Panc1 (cell line): ENCODE results near the gene GPHA2. TPM values are rescaled to one million over a fixed set of nuclear protein-coding genes. Genes with fewer than 3 reads are reported as not detected.

Experiments used
- ATAC-seq: fragments of 200-7000 bp; cut with Tn5 transposase; 2 replicates; pipeline ENCODE4 v1.9.1; 2020; ENCODE audit warnings: mild to moderate bottlenecking, moderate library complexity
- BruUV-seq: library from RNA; stranded (reverse); fragments of 400-500 nt; replicated peaks from 2 replicates; lab custom pipeline; 2021; lab: Mats Ljungman, UMichigan
- CTCF ChIA-PET: fragments of 300-600 bp; sonication (Branson Sonifier 250); formaldehyde crosslinking; loops from one replicate; lab custom pipeline; 2022; ENCODE audit warnings: antibody characterized with exemption; lab: Charles Lee
- POLR2A ChIA-PET: fragments of 300-600 bp; sonication (Branson Sonifier 250); formaldehyde crosslinking; loops from one replicate; lab custom pipeline; 2022; ENCODE audit warnings: antibody characterized with exemption; lab: Charles Lee
- DNase-seq: peaks from one replicate; pipeline ENCODE4 v3.0.0-alpha.2; 2010; ENCODE audit warnings: low read depth, low spot score
- H3K27ac ChIP-seq: 2 replicates; pipeline ENCODE4 v1.5.1; 2011; ENCODE audit warnings: mild to moderate bottlenecking, low read length, inconsistent platforms
- H3K27me3 ChIP-seq: fragments of 200-500 bp; sonication (Bioruptor generic); 2 replicates; pipeline ENCODE4 v1.6.0; 2014; ENCODE audit warnings: low read length, inconsistent platforms; ENCODE audit not compliant: control insufficient read depth, insufficient read depth
- H3K36me3 ChIP-seq: fragments of 200-500 bp; sonication (Bioruptor generic); 2 replicates; pipeline ENCODE4 v1.5.1; 2014; ENCODE audit warnings: inconsistent platforms, mild to moderate bottlenecking, low read length, moderate library complexity; ENCODE audit not compliant: control insufficient read depth, insufficient read depth
- H3K4me1 ChIP-seq: 2 replicates; pipeline ENCODE4 v1.5.1; 2011; ENCODE audit warnings: inconsistent platforms, mild to moderate bottlenecking, low read length, moderate library complexity; ENCODE audit not compliant: control insufficient read depth, insufficient read depth
- H3K4me3 ChIP-seq, 2 experiments: 2 replicates each; pipeline ENCODE4 v1.5.1; 2011 to 2012; ENCODE audit warnings: low read depth in 2 of 2, low read length in 2 of 2, mild to moderate bottlenecking in 2 of 2, inconsistent platforms in 1 of 2, moderate library complexity in 1 of 2
- H3K9me3 ChIP-seq: fragments of 200-500 bp; sonication (Bioruptor generic); 2 replicates; pipeline ENCODE4 v1.5.1; 2014; ENCODE audit warnings: low read depth, mild to moderate bottlenecking, inconsistent platforms, low read length, moderate library complexity; ENCODE audit not compliant: control insufficient read depth, insufficient read depth
- POLR2AphosphoS5 ChIP-seq: IDR thresholded peaks from 2 replicates; pipeline ENCODE4 v1.6.1; 2012; ENCODE audit warnings: mild to moderate bottlenecking, low read depth, low read length, moderate library complexity
- REST ChIP-seq, 2 experiments: IDR thresholded peaks; 2 replicates each; pipeline ENCODE4 v1.6.1; 2011 to 2012; ENCODE audit warnings: low read depth in 2 of 2, control low read depth in 1 of 2, low read length in 1 of 2, mild to moderate bottlenecking in 1 of 2, moderate library complexity in 1 of 2; ENCODE audit not compliant: insufficient read depth in 1 of 2
- SIN3A ChIP-seq: IDR thresholded peaks from 2 replicates; pipeline ENCODE4 v1.6.1; 2012; ENCODE audit warnings: low read depth, mild to moderate bottlenecking, low read length, moderate library complexity, borderline replicate concordance; ENCODE audit not compliant: insufficient read depth
- TCF7L2 ChIP-seq: IDR thresholded peaks from 2 replicates; pipeline ENCODE4 v1.6.1; 2011; ENCODE audit warnings: mild to moderate bottlenecking, low read depth, low read length, inconsistent platforms
- in situ Hi-C: cut with HindIII; loops from 2 replicates; pipeline ENCODE4 v1.10.0; 2016; ENCODE audit warnings: low sequenced_read_pairs, low pct_unique_long_range_greater_than_20kb
- intact Hi-C: fragments of 100-400 bp; cut with micrococcal nuclease; formaldehyde crosslinking; loops from one replicate; pipeline ENCODE4 v1.10.0; 2022; ENCODE audit not compliant: unreplicated experiment
- total RNA-seq: library from RNA; stranded (reverse); gene quantifications from one replicate; pipeline ENCODE4 v1.2.1, GENCODE V29; 2021; ENCODE audit not compliant: unreplicated experiment
- TF ChIP-seq, protein P1 (sequence below): fragments of 450-650 bp; IDR thresholded peaks from 2 replicates; pipeline ENCODE4 v1.5.1; 2017; ENCODE audit warnings: mild to moderate bottlenecking

Gene GPHA2
- total RNA-seq, 1 experiment from 2014 or later = not detected

- no peak for ATAC-seq
- CTCF ChIA-PET = interaction anchor here (0.5 kb wide), 1 partner anchor 11 kb away, joined by 4 read pairs; no protein-coding TSS in a partner anchor
- intact Hi-C loops (no loop called here), in situ Hi-C loops (no loop called here)
- H3K27ac ChIP-seq = no peak overlapping the region
- H3K4me1 ChIP-seq = no peaks in the 10 kb centered on the region
- H3K4me3 ChIP-seq = no peak overlapping the region
- H3K27me3 ChIP-seq = no peaks in the 10 kb centered on the region; the same call in 1 of the 2 replicates
- no peaks in the 10 kb centered on the region for H3K36me3 ChIP-seq
- POLR2A ChIA-PET = interaction anchor here (0.5 kb wide), 1 partner anchor 16 kb away, joined by 15 read pairs; no protein-coding TSS in a partner anchor
- no peak for DNase-seq
- H3K9me3 ChIP-seq = no peaks in the 10 kb centered on the region
- BruUV-seq = no TSS peak
- TF ChIP-seq, protein P1, sequence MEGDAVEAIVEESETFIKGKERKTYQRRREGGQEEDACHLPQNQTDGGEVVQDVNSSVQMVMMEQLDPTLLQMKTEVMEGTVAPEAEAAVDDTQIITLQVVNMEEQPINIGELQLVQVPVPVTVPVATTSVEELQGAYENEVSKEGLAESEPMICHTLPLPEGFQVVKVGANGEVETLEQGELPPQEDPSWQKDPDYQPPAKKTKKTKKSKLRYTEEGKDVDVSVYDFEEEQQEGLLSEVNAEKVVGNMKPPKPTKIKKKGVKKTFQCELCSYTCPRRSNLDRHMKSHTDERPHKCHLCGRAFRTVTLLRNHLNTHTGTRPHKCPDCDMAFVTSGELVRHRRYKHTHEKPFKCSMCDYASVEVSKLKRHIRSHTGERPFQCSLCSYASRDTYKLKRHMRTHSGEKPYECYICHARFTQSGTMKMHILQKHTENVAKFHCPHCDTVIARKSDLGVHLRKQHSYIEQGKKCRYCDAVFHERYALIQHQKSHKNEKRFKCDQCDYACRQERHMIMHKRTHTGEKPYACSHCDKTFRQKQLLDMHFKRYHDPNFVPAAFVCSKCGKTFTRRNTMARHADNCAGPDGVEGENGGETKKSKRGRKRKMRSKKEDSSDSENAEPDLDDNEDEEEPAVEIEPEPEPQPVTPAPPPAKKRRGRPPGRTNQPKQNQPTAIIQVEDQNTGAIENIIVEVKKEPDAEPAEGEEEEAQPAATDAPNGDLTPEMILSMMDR = no peak
- TF ChIP-seq SIN3A (no peak), REST (IDR thresholded peaks at IDR 0.05; ENCODE audit: insufficient read depth in 1 of 2, low read depth in 2 of 2, low read length in 1 of 2) (no peak), POLR2AphosphoS5 (no peak), TCF7L2 (no peak)
Measured at GRCh38 chr11:64963072-64963631, 27.5 kb upstream of the GPHA2 start.

DNA sequence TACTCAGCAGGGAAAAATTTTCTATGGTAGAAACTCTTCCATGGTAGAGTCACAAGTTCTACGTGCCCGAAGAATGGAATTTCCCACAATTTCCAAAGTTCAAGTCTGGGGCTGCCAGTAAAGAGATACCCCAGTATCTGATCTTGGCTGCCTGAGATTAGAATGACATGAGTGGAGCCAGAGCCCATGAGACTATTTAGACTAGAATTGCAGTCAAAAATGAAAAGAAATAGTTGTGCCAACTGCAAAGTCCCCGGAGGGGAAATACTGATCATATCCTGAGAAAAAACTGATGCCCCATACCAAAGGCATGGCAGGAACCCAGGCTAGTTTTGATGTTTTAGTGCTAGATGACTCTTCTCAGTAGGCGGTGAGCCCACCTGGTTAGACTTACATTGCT, 25.0 kb upstream of the GPHA2 start:
- no peaks in the 10 kb centered on the region for H3K4me1 ChIP-seq
- intact Hi-C loops = no loop called here
- H3K36me3 ChIP-seq = no peaks in the 10 kb centered on the region
- TF ChIP-seq SIN3A (no peak), TCF7L2 (no peak), POLR2AphosphoS5 (no peak), REST (IDR thresholded peaks at IDR 0.05; ENCODE audit: insufficient read depth in 1 of 2, low read depth in 2 of 2, low read length in 1 of 2) (no peak)
- TF ChIP-seq, protein P1 = no peak
- ChIA-PET CTCF (no interaction called here), POLR2A (interaction anchor here (0.6 to 0.7 kb wide), 2 partner anchors 16 to 516 kb away, joined by 5 to 10 read pairs; no protein-coding TSS in a partner anchor)
- DNase-seq (no peak), ATAC-seq (no peak)
- H3K27ac ChIP-seq = no peak overlapping the region
- no TSS peak for BruUV-seq
- in situ Hi-C loops = no loop called here
- H3K4me3 ChIP-seq = no peak overlapping the region
- H3K27me3 ChIP-seq = no peaks in the 10 kb centered on the region; the same call in 1 of the 2 replicates
- no peaks in the 10 kb centered on the region for H3K9me3 ChIP-seq
